LNCaP clone FGC (cell line): Measurements from ENCODE around the gene ADAMTS8.

ENCODE experiments used
- DNase-seq: peaks from one replicate; pipeline ENCODE4 v3.0.0-alpha.2; 2011; ENCODE audit warnings: low read depth
- H3K4me3 ChIP-seq: 2 replicates; pipeline ENCODE4 v1.5.1; 2011; ENCODE audit warnings: mild to moderate bottlenecking, low read depth, low read length, control low read depth
- CTCF ChIP-seq: IDR thresholded peaks from 2 replicates; pipeline ENCODE4 v1.5.1; 2012; ENCODE audit warnings: mild to moderate bottlenecking; ENCODE audit not compliant: control insufficient read depth, insufficient read depth; ENCODE audit errors: extremely low read depth

The ADAMTS8 gene

GRCh38 chr11:130474637-130475400, 46.4 kb upstream of the ADAMTS8 start:
- TF ChIP-seq CTCF: no peak
- H3K4me3 ChIP-seq: no peak overlapping the region
- no peak for DNase-seq

GRCh38 chr11:130473795-130474377, 45.5 kb upstream of the ADAMTS8 start:
- TF ChIP-seq CTCF: no peak
- H3K4me3 ChIP-seq: no peak overlapping the region
- DNase-seq: no peak

GRCh38 chr11:130473056-130473794, 44.8 kb upstream of the ADAMTS8 start:
- H3K4me3 ChIP-seq: no peak overlapping the region
- DNase-seq: no peak
- no peak for TF ChIP-seq CTCF

- no peak overlapping the region for H3K4me3 ChIP-seq
- DNase-seq: no peak
- no peak for TF ChIP-seq CTCF
These were observed 44.1 kb upstream of the ADAMTS8 start for GRCh38 chr11:130472434-130472961.

GRCh38 chr11:130471731-130472433, 43.5 kb upstream of the ADAMTS8 start:
- no peak for TF ChIP-seq CTCF
- no peak overlapping the region for H3K4me3 ChIP-seq
- no peak for DNase-seq

GRCh38 chr11:130470832-130471706, 42.7 kb upstream of the ADAMTS8 start:
- TF ChIP-seq CTCF: no peak
- H3K4me3 ChIP-seq: no peak overlapping the region
- DNase-seq: no peak
